Right atrium auricular region (tissue), 2 donors: ENCODE results near the gene DDAH2. TPM values are rescaled to one million over a fixed set of nuclear protein-coding genes. Genes with fewer than 3 reads are reported as not detected.

Experiments
- DNase-seq: peaks from one replicate; pipeline ENCODE4 v3.0.0-alpha.2; 2019; ENCODE audit warnings: low spot score
- H3K27ac ChIP-seq, 2 donors: fragments of 200-600 bp; sonication (generic); 1 replicate in 1 of 2; 2 replicates in 1 of 2; pipeline ENCODE4 v1.5.1; 2016 to 2019
- H3K27me3 ChIP-seq, 2 donors: fragments of 200-600 bp; sonication (generic); one replicate each; pipeline versions ENCODE4 v1.5.1 to v1.6.0; 2017 to 2019
- H3K36me3 ChIP-seq: fragments of 200-600 bp; sonication (generic); one replicate; pipeline ENCODE4 v1.5.1; 2016
- H3K4me1 ChIP-seq, 2 donors: fragments of 200-600 bp; sonication (generic); one replicate each; pipeline versions ENCODE4 v1.5.1 to v1.6.0; 2017 to 2019
- H3K4me3 ChIP-seq, 2 donors: fragments of 200-600 bp; sonication (generic); 1 replicate in 1 of 2; 2 replicates in 1 of 2; pipeline ENCODE4 v1.5.1; 2017 to 2019; ENCODE audit warnings: mild to moderate bottlenecking in 1 of 2, moderate library complexity in 1 of 2
- H3K9me3 ChIP-seq, 2 donors: fragments of 200-600 bp; sonication (generic); one replicate each; pipeline ENCODE4 v1.5.1; 2019
- CTCF ChIP-seq, 2 donors: fragments of 200-600 bp; sonication (generic); IDR thresholded peaks; one replicate each; pipeline ENCODE4 v1.5.1; 2019; ENCODE audit warnings: antibody characterized with exemption in 2 of 2
- total RNA-seq, 2 donors: library from RNA; depleted of rRNA; stranded (reverse); fragments of >200 nt; gene quantifications; one replicate each; pipeline ENCODE4 v1.1.0, GENCODE V29; 2016

Gene DDAH2
- total RNA-seq, 2 donors from 2014 or later = 53.5 to 93.3 TPM

GRCh38 chr6:31752739-31753319 lies 23.7 kb upstream of the DDAH2 start:
- no peaks in the 10 kb centered on the region for H3K27me3 ChIP-seq
- H3K4me1 ChIP-seq = no peaks in the 10 kb centered on the region
- H3K36me3 ChIP-seq = no peaks in the 10 kb centered on the region
- DNase-seq = no peak
- H3K9me3 ChIP-seq = no peaks in the 10 kb centered on the region
- TF ChIP-seq CTCF (IDR thresholded peaks at IDR 0.05) = no peak
- no peak overlapping the region for H3K27ac ChIP-seq
- H3K4me3 ChIP-seq = no peak overlapping the region

DNA sequence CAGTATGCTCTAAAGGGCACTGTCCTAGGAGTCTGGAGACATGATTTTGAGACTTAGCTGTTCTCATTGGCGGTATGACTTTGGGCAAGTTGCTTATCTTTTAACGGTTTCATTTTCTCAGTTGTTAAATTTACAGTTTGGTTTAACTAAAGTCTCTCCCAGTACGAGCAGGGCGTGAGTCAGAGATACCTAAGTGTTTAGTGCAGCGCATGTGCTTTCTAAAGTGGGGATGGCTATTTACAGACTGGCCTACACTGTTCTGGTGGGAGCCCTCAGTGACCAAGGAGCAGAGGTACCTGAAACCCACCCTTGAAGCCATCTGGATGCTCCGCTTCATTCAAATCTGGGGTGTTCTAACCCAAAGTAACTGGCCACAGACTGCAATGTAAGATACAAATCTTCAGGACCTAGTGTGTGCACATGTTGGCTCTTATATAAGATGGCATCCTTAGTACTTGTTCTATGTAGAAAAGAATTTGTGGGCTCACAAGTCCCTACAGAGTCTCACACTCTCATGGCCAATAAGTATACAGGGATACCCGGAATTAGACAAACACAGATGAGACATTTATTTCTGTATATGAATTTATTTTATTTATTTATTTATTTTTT lies 21.4 kb upstream of the DDAH2 start:
- H3K27ac ChIP-seq = no peak overlapping the region
- no peak for DNase-seq
- H3K27me3 ChIP-seq = no peaks in the 10 kb centered on the region
- H3K36me3 ChIP-seq = no peaks in the 10 kb centered on the region
- H3K9me3 ChIP-seq = no peaks in the 10 kb centered on the region
- H3K4me3 ChIP-seq = no peak overlapping the region
- H3K4me1 ChIP-seq = no peaks in the 10 kb centered on the region
- TF ChIP-seq CTCF (IDR thresholded peaks at IDR 0.05) = no peak

GRCh38 chr6:31749301-31750036 lies 20.4 kb upstream of the DDAH2 start:
- Histone ChIP-seq H3K36me3 (no peaks in the 10 kb centered on the region), H3K27me3 (no peaks in the 10 kb centered on the region), H3K9me3 (no peaks in the 10 kb centered on the region), H3K27ac (no peak overlapping the region), H3K4me1 (no peaks in the 10 kb centered on the region), H3K4me3 (no peak overlapping the region)
- no peak for DNase-seq
- TF ChIP-seq CTCF (IDR thresholded peaks at IDR 0.05) = no peak

GRCh38 chr6:31744422-31744821 lies 15.3 kb upstream of the DDAH2 start:
- H3K9me3 ChIP-seq = no peaks in the 10 kb centered on the region
- H3K27ac ChIP-seq = no peak overlapping the region
- no peak for TF ChIP-seq CTCF (IDR thresholded peaks at IDR 0.05)
- H3K27me3 ChIP-seq = no peaks in the 10 kb centered on the region
- no peak overlapping the region for H3K4me3 ChIP-seq
- DNase-seq = no peak
- peaks cover 0 to 9% of the 10 kb centered on the region in 2 donors for H3K4me1 ChIP-seq
- H3K36me3 ChIP-seq = no peaks in the 10 kb centered on the region

DNA sequence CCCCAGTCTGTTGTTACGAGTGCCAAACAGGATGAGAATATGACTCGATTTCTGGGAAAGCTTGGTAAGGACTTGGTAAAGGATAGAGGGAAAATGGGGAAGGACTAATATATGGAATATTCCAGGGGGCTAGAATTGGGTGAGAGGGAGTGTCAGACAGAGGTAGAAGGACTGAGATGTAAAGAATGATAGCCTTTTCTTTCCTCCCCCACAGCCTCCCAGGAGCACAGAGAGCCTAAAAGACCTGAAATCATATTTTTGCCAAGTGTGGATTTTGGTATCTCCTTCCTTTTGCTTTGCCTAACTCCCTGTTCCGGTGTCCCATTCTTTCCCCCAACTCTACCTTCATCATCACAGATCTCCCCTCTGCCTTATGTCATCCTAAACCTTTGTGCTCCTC lies 13.8 kb upstream of the DDAH2 start:
- peaks cover 0 to 24% of the 10 kb centered on the region in 2 donors for H3K4me1 ChIP-seq
- H3K27me3 ChIP-seq = no peaks in the 10 kb centered on the region
- no peaks in the 10 kb centered on the region for H3K36me3 ChIP-seq
- TF ChIP-seq CTCF (IDR thresholded peaks at IDR 0.05) = no peak
- no peak overlapping the region for H3K4me3 ChIP-seq
- H3K9me3 ChIP-seq = no peaks in the 10 kb centered on the region
- no peak for DNase-seq
- no peak overlapping the region for H3K27ac ChIP-seq
